GM18507 (cell line): ENCODE measurements around the gene EMP2.
"Not testable (repeated sequence)": the region's sequence is repeated elsewhere in the genome, so short reads cannot be mapped to it uniquely, and the experiment has no call there.

Source experiments
- DNase-seq: peaks from one replicate; pipeline ENCODE4 v3.0.0; 2011; ENCODE audit warnings: low read depth; ENCODE audit not compliant: insufficient read length; ENCODE audit errors: extremely low spot score
- FAIRE-seq: peaks from 2 replicates; lab custom pipeline; 2011; peaks lifted over from hg19 to GRCh38; lab: Jason Lieb, UNC

The EMP2 gene

GRCh38 chr16:10558305-10558704 is 22.1 kb downstream of the EMP2 start:
- FAIRE-seq (no peak), DNase-seq (no peak)

- FAIRE-seq (no peak), DNase-seq (no peak)
These were observed 22.6 kb downstream of the EMP2 start for GRCh38 chr16:10557750-10558149.

GRCh38 chr16:10556236-10556635 is 24.2 kb downstream of the EMP2 start:
- no peak for FAIRE-seq
- DNase-seq, result no peak

- DNase-seq, result no peak
- FAIRE-seq, result no peak
These were observed 25.8 kb downstream of the EMP2 start for GRCh38 chr16:10554569-10554968.

GRCh38 chr16:10552998-10553491 is 27.4 kb downstream of the EMP2 start:
- DNase-seq, result peak; percentile 56
- peak; percentile 48 for FAIRE-seq

GRCh38 chr16:10552281-10552680 is 28.1 kb downstream of the EMP2 start:
- FAIRE-seq (no peak), DNase-seq (no peak)

GRCh38 chr16:10551881-10552280 is 28.5 kb downstream of the EMP2 start:
- FAIRE-seq, result no peak
- DNase-seq, result no peak

- FAIRE-seq (no peak), DNase-seq (no peak)
These were observed 32.0 kb downstream of the EMP2 start for GRCh38 chr16:10548404-10548803.

- FAIRE-seq, result no peak
These were observed 32.7 kb downstream of the EMP2 start for GRCh38 chr16:10547708-10548107.

GRCh38 chr16:10543231-10543977 is 37.0 kb downstream of the EMP2 start:
- FAIRE-seq (no peak), DNase-seq (no peak)

More at GRCh38 chr16:10547708-10548107, 32.7 kb downstream of the EMP2 start:
- DNase-seq, result no peak

GRCh38 chr16:10541366-10541765 is 39.0 kb downstream of the EMP2 start:
- DNase-seq (no peak), FAIRE-seq (no peak)

GRCh38 chr16:10539793-10540192 is 40.6 kb downstream of the EMP2 start:
- no peak for DNase-seq
- FAIRE-seq, result no peak

GRCh38 chr16:10539236-10539635 is 41.2 kb downstream of the EMP2 start:
- no peak for FAIRE-seq
- DNase-seq, result no peak

GRCh38 chr16:10538583-10538982 is 41.8 kb downstream of the EMP2 start:
- DNase-seq (no peak), FAIRE-seq (no peak)

- no peak for DNase-seq
- no peak for FAIRE-seq
These were observed 42.5 kb downstream of the EMP2 start for GRCh38 chr16:10537946-10538345.

GRCh38 chr16:10536814-10537389 is 43.5 kb downstream of the EMP2 start:
- DNase-seq, result no peak
- FAIRE-seq, result no peak

GRCh38 chr16:10536328-10536727 is 44.1 kb downstream of the EMP2 start:
- FAIRE-seq, DNase-seq: not testable (repeated sequence)

- no peak for FAIRE-seq
- no peak for DNase-seq
These were observed 44.9 kb downstream of the EMP2 start for GRCh38 chr16:10535461-10535860.

- no peak for DNase-seq
- FAIRE-seq, result no peak
These were observed 45.6 kb downstream of the EMP2 start for GRCh38 chr16:10534748-10535147.

- not testable (repeated sequence) for DNase-seq, FAIRE-seq
These were observed 46.8 kb downstream of the EMP2 start for GRCh38 chr16:10533612-10534011.

- FAIRE-seq (no peak), DNase-seq (no peak)
These were observed 48.8 kb downstream of the EMP2 start for GRCh38 chr16:10531582-10531981.
